Nephron progenitor cell (in vitro differentiated cells): ENCODE measurements around the gene COMMD3.
A peak's percentile ranks its signal among the peaks of the same experiment; 100 is the strongest.

ENCODE experiments used
- DNase-seq: peaks from one replicate; pipeline ENCODE4 v3.0.0; 2021
- H3K27ac Mint-ChIP-seq: 2 replicates; pipeline ENCODE4 v1.8.0; 2021; ENCODE audit warnings: mild to moderate bottlenecking, moderate library complexity, mixed read lengths
- H3K27me3 Mint-ChIP-seq: 2 replicates; pipeline ENCODE4 v1.8.0; 2021; ENCODE audit warnings: mild to moderate bottlenecking, low read depth, mixed read lengths; ENCODE audit not compliant: poor library complexity
- H3K36me3 Mint-ChIP-seq: 2 replicates; pipeline ENCODE4 v1.8.0; 2021; ENCODE audit warnings: low read depth, mixed read lengths
- H3K4me1 Mint-ChIP-seq: 2 replicates; pipeline ENCODE4 v1.8.0; 2021; ENCODE audit warnings: mixed read lengths
- H3K4me3 Mint-ChIP-seq: 2 replicates; pipeline ENCODE4 v1.8.0; 2021; ENCODE audit warnings: mild to moderate bottlenecking, moderate library complexity, mixed read lengths
- H3K9me3 Mint-ChIP-seq: 2 replicates; pipeline ENCODE4 v1.8.0; 2021; ENCODE audit warnings: mild to moderate bottlenecking, moderate library complexity, mixed read lengths
- CTCF ChIP-seq: fragments of 200-600 bp; sonication (generic); IDR thresholded peaks from 2 replicates; pipeline ENCODE4 v1.5.0; 2021; ENCODE audit warnings: antibody characterized with exemption

The COMMD3 gene

GRCh38 chr10:22324413-22324812, 8.2 kb downstream of the COMMD3 start:
- Mint-ChIP-seq H3K9me3 (no peaks in the 10 kb centered on the region), H3K27me3 (peaks cover 50% of the 10 kb centered on the region), H3K4me3 (peak overlapping the region; percentile 94), H3K27ac (no peak overlapping the region), H3K36me3 (peaks cover 25% of the 10 kb centered on the region), H3K4me1 (peaks cover 50% of the 10 kb centered on the region)
- no peak for DNase-seq
- no peak for TF ChIP-seq CTCF

GRCh38 chr10:22324893-22325271, 8.7 kb downstream of the COMMD3 start:
- TF ChIP-seq CTCF = no peak
- Mint-ChIP-seq H3K27ac (no peak overlapping the region), H3K27me3 (peaks cover 45% of the 10 kb centered on the region), H3K4me3 (peak overlapping the region; percentile 94), H3K36me3 (peaks cover 30% of the 10 kb centered on the region), H3K4me1 (peaks cover 45% of the 10 kb centered on the region), H3K9me3 (no peaks in the 10 kb centered on the region)
- no peak for DNase-seq

GRCh38 chr10:22325272-22326144, 9.3 kb downstream of the COMMD3 start:
- Mint-ChIP-seq H3K27me3 (peaks cover 41% of the 10 kb centered on the region), H3K27ac (peak overlapping the region; percentile 59), H3K9me3 (no peaks in the 10 kb centered on the region), H3K36me3 (peaks cover 34% of the 10 kb centered on the region), H3K4me3 (peak overlapping the region; percentile 94), H3K4me1 (peaks cover 41% of the 10 kb centered on the region)
- TF ChIP-seq CTCF = no peak
- DNase-seq = peak; percentile 86

- Mint-ChIP-seq H3K27ac (peak overlapping the region; percentile 59), H3K9me3 (no peaks in the 10 kb centered on the region), H3K27me3 (peaks cover 45% of the 10 kb centered on the region), H3K36me3 (peaks cover 40% of the 10 kb centered on the region), H3K4me1 (peaks cover 41% of the 10 kb centered on the region), H3K4me3 (peak overlapping the region; percentile 83)
- no peak for DNase-seq
- no peak for TF ChIP-seq CTCF
Observed at GRCh38 chr10:22326145-22326702, 10.0 kb downstream of the COMMD3 start.

GRCh38 chr10:22329150-22329549, 13.0 kb downstream of the COMMD3 start:
- H3K27ac Mint-ChIP-seq = no peak overlapping the region
- H3K36me3 Mint-ChIP-seq = peaks cover 46% of the 10 kb centered on the region
- H3K4me3 Mint-ChIP-seq = no peak overlapping the region
- peaks cover 47% of the 10 kb centered on the region for H3K27me3 Mint-ChIP-seq
- DNase-seq = no peak
- H3K9me3 Mint-ChIP-seq = peaks cover 13% of the 10 kb centered on the region
- no peak for TF ChIP-seq CTCF
- H3K4me1 Mint-ChIP-seq = peaks cover 21% of the 10 kb centered on the region
